Fibroblast of gingiva (primary cell): ENCODE measurements around the gene MILR1.
A peak's percentile ranks its signal among the peaks of the same experiment; 100 is the strongest.
"Not testable (repeated sequence)": the region's sequence is repeated elsewhere in the genome, so short reads cannot be mapped to it uniquely, and the experiment has no call there.

Source experiments
- DNase-seq: peaks from one replicate; pipeline ENCODE4 v3.0.0-alpha.2; 2011; ENCODE audit warnings: low read depth

The MILR1 gene

DNA sequence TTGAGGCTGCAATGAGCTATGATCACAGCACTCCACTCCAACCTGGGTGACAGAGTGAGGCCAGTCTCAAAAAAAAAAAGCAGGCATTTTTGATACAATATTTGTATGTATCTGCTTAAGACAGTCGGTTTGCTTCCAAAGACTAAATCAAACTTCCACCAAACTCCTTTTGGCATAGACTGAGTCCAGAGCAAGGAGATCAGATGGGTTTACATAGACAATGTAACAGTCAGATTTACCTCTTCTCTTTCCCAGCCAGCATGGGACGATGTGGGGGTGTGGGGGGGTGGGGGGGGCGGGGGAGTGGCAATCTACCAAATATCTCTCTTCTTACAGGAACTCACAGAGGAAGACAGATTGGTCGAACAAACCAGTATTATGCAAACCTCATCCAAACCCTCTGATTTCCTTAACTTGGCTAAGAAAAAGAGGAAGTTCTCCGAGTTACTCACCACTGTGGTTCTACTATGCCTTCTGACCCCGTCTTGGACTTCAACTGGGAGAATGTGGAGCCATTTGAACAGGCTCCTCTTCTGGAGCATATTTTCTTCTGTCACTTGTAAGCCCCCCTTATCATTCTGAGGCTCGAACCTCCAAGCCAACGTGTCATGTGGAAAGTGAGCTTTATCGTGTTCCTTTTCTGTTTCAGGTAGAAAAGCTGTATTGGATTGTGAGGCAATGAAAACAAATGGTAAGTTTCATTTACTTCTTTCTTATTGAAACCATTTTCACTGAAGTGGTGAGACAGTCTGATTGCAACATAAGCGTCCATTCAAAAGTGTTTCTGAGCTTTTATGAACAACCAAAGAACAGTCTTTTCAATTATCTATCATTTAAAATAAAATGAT, at the start of gene MILR1:
Gene MILR1, plus strand, starts transcription at position 451 of the 848 bp plus-strand sequence. Its CDS starts 54 bp downstream, at position 505.
- DNase-seq = peak; percentile 74

GRCh38 chr17:64399767-64400156, 49.2 kb upstream of the MILR1 start:
- DNase-seq = no peak

- DNase-seq = no peak
Measured at GRCh38 chr17:64400642-64401041, 48.3 kb upstream of the MILR1 start.

DNA sequence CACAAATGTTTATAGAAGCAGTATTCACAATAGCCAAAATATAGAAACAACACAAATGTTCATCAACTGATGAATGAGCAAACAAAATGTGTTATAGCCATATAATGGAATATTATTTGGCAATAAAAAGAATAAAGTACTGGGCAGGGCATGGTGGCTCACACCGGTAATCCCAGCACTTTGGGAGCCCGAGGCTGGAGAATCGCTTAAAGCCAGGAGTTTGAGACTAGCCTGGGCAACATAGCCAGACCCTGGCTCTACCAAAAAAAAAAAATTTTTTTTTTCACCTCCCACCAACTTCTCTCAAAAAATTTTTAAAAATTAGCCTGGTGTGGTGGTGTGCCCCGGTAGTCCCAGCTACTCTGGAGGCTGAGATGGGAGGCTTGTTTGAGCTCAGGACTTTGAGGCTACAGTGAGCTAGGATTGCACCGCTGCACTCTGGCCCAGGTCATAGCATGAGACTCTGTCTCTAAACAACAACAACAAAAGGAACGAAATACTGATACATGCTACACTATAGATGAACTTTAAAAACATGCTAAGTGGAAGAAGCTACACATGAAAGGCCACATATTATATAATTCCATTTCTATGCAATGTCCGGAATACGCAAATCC, 47.6 kb upstream of the MILR1 start:
- DNase-seq = no peak

DNA sequence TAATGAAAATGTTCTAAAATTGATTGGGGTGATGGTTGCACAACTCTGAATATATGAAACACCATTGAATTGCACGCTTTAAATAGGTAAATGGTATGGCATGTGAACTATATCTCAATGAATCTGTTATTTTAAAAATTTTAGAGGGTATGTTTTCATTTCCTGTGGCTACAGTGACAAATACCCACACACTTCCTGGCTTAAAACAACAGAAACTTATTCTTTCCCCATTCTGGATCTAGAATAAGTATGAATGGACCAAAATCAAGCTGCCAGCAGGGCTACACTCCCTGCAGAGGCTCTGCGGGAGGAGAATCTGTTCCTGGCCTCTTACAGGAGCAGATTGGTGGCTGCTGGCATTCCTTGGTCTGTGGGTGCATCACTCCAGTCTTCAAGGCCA, 47.0 kb upstream of the MILR1 start:
- no peak for DNase-seq

DNA sequence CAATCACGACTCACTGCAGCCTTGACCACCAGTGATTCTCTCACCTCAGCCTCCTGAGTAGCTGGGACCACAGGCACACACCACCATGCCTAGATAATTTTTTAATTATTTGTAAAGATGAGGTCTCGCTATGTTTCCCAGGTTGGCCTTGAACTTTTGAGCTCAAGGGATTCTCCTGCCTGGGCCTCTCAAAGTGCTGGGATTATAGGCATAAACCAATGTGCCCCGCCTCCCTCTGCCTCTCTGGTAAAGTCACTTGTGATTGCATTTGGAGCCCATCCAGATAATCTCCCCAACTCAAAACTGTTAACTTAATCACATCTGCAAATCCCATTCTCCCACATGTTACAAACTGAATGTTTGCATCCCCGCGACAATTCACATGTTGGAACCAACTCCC, 46.4 kb upstream of the MILR1 start:
- DNase-seq = no peak

GRCh38 chr17:64403881-64404460, 44.9 kb upstream of the MILR1 start:
- no peak for DNase-seq

DNA sequence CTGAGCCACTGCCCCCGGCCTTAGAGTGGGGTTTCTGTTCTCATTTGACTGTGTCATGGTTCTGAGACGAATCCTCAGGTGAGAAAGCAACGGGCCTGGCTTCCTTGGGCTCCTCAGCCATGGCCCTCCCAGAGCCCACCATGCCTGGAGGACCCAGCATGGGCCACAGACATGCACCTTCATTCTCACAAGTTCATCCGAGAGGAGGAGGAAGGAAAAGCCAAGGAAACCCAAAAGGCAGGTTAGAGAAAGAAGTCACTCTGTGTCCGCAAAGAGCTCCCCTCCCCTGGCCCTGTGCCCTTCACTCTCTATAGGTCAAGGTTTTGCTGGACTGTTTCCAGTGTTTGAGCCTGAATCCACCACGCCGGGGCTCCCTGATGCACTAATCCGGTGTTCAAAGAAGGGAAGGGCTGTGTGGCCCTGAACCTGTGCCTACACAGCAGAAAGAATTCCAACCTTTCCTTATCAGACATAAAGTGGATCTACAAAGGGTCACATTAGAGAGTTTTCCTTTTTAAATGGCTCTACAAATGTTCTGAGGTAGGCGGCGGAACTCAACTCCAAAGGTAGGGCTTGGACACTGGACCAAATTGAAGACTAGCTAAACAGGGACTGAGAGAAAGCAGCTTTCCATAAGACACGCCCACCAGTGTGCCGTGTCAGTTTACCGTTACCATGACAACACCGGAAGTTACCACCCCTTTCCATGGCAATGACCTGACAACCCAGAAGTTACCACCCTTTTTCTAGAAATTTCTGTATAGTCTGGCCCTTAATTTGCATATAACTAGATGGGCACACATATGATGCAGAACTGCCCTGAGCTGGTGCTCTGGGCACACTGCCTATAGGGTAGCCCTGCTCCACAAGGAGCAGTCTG, 42.4 kb upstream of the MILR1 start:
- DNase-seq = peak; percentile 18

DNA sequence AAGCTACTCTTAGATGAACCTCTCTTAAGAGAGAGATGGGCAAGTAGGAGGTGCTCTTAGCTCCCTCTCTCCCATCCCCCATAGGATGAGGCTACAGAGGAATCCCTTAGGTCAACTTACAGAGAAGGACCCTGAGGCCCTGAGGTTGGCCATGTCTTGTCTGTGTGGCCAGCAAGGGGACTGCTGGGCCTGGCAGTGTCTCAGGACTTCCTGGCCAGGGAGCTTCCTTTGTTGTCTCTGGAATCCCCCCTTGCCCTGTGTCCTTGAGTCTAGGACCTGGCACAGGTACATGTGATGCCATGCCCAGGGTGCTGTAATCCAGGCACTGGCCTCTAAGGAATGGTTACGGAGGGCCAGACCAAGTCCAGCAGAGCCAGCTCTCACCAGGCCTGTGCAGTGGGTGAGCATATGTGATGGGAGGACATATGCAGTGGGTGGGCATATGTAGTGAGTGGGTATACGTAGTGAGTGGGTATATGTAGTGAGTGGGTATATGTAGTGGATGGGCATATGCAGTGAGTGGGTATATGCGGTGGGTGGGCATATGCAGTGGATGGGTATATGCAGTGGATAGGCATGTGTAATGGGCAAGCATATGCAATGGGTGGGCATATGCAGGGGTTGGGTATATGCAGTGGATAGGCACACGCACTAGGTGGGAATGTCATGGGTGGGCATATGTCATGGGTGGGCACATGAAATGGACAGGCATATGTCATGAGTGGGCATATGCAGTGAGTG, 38.0 kb upstream of the MILR1 start:
- DNase-seq = no peak

- peak; percentile 22 for DNase-seq
Measured at GRCh38 chr17:64411999-64412771, 36.7 kb upstream of the MILR1 start.

DNA sequence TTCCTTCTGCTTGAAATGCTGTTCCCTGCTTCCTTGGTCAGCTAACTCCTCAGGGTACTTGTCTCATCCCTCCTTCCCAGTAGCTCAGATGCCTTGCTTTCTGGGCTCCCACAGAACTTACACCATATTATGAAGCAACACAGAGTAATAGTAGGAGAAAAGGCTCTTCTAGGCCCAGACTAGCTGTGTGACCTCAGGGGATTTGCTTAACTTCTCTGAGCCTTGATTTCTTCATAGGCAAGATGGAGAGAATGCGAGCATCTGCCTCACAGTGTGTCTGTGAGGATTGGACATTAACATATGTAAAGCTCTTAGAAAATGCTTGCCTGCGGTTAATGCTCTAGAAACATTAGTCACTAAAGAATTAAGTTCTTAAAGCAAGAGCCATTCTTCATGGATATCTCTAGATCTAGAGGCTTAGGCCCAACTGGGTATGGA, 36.0 kb upstream of the MILR1 start:
- peak; percentile 7 for DNase-seq

GRCh38 chr17:64413513-64413912, 35.4 kb upstream of the MILR1 start:
- no peak for DNase-seq

- DNase-seq = peak; percentile 75
Measured at GRCh38 chr17:64418506-64419339, 30.2 kb upstream of the MILR1 start.

DNA sequence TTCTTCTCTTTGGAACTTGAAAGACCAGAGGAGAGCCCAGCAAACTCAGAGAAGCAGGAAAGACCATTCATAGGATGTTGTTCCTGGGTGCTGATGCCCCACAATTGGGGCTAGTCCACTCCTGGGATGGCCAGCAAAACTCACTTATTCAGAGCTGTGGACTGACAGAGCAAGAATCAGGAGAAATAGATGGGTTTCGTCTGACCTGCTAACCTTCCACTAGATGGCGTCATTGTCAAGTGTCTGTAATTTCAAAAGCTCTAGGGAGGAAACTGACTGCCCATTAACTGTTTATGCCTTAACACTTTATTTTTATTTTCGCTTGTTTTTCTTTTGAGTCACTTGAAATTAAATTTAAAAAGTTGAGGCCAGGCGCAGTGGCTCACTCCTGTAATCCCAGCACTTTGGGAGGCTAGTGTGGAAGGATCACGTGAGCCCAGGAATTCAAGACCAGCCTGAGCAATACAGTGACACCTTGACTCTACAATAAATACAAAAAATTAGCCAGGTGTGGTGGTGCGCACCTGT, 28.7 kb upstream of the MILR1 start:
- peak; percentile 71 for DNase-seq

DNA sequence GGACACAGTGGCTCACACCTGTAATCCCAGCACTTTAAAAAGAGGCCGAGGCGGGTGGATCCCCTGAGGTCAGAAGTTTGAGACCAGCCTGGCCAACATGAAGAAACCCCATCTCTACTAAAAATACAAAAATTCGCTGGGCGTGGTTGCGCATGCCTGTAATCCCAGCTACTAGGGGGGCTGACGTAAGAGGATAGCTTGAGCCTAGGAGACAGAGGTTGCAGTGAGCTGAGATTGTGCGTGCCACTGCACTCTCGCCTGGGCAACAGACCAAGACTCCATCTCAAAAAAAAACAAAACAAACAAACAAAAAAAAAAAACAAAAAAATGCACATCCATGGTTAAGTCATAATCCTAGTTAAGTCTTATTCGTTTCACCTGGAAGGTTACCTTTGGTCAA, 26.8 kb upstream of the MILR1 start:
- not testable (repeated sequence) for DNase-seq

GRCh38 chr17:64423881-64424280, 25.0 kb upstream of the MILR1 start:
- DNase-seq = no peak

GRCh38 chr17:64424324-64424849, 24.5 kb upstream of the MILR1 start:
- DNase-seq = no peak

- DNase-seq = no peak
Measured at GRCh38 chr17:64425191-64425590, 23.7 kb upstream of the MILR1 start.

GRCh38 chr17:64426596-64426995, 22.3 kb upstream of the MILR1 start:
- no peak for DNase-seq
